ENCODE data around the gene SLC6A3.

Gene SLC6A3

DNA sequence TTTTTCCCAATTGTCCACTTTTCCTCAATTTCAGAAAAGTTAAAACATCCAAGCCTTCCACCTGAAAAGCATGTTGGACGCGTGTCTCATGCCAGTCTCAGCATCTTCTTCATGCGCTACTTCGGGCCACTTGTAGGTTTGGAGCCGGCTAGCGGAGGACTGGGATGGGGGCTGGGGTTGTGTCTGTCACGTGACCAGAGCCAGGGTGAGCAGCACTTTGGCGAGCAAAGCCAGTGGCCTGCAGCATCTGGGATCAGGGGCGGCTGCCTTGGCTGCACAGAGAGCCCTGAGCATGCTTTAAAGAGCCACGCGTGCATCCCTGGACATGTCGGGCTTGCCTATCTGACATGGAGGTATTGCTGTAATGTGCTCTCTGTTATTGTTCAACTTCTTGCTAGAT is 41.2 kb downstream of the SLC6A3 start:
- no peak for DNase-seq
- in situ Hi-C loops (cut with HindIII; ENCODE audit: low pct_ligation_motif_present, low pct_unique_long_range_greater_than_20kb, low sequenced_read_pairs) = no loop called here

- no peak for DNase-seq
- in situ Hi-C loops (cut with HindIII; ENCODE audit: low pct_ligation_motif_present, low pct_unique_long_range_greater_than_20kb, low sequenced_read_pairs) = no loop called here
Observed at GRCh38 chr5:1402611-1403255, 42.5 kb downstream of the SLC6A3 start.

DNA sequence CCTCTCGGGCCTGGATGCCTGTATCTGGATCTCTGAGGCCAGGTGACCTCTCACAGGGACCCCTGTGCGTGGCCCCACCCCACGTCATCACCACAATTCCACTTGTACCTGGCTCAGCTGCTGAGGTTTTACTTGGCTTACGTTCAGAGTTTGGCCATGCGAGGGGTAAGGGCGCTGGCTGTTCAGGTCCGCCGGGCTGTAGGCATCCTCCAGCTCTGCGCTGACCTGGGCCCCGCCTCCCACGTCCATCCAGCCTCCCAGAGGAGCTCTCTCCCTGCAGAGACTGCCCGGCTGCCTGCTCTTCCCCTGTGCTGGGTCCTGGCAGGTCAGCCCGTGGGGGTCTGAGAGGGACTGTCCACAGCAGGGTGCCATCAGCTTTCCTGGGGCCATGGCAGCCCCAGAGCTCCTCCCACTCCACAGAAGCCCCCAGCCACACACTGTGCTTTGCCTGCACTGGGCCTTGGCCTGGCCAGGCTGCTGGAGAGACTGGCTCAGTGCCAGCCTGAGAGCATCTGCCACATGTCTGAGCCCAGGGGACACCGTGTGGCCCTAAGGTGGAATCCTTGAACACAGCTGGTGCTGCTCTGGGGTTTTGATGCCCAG is 43.6 kb downstream of the SLC6A3 start:
- no peak for DNase-seq
- in situ Hi-C loops (cut with HindIII; ENCODE audit: low pct_ligation_motif_present, low pct_unique_long_range_greater_than_20kb, low sequenced_read_pairs) = no loop called here

DNA sequence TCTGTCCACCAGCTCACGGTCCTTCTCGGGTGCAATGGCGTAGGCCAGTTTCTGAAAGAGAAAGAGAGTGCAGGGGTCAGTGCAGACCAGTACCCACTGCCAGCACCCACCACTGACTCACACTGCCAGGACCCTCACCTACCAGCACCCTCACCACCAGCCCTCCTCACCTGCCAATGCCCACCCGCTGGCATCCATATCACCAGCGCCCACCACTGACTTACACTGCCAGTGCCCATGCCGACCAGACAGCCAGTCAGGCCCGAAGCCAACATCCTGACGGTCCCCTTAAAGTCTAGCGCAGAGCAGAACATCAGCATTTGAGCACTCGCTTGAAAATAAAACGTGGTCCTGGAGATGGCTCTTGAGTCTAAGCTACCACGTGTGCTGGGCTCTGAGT is 44.3 kb downstream of the SLC6A3 start:
- in situ Hi-C loops (cut with HindIII; ENCODE audit: low pct_ligation_motif_present, low pct_unique_long_range_greater_than_20kb, low sequenced_read_pairs) = no loop called here

GRCh38 chr5:1400211-1400855 is 44.9 kb downstream of the SLC6A3 start:
- in situ Hi-C loops (cut with HindIII; ENCODE audit: low pct_ligation_motif_present, low pct_unique_long_range_greater_than_20kb, low sequenced_read_pairs) = no loop called here
- DNase-seq = no peak

More for the DNA sequence above, 44.3 kb downstream of the SLC6A3 start:
- DNase-seq = no peak

GRCh38 chr5:1399737-1400136 is 45.5 kb downstream of the SLC6A3 start:
- no peak for DNase-seq
- in situ Hi-C loops (cut with HindIII; ENCODE audit: low pct_ligation_motif_present, low pct_unique_long_range_greater_than_20kb, low sequenced_read_pairs) = no loop called here

GRCh38 chr5:1396293-1396816 is 48.9 kb downstream of the SLC6A3 start:
- in situ Hi-C loops (cut with HindIII; ENCODE audit: low pct_ligation_motif_present, low pct_unique_long_range_greater_than_20kb, low sequenced_read_pairs) = no loop called here
- DNase-seq = no peak

DNA sequence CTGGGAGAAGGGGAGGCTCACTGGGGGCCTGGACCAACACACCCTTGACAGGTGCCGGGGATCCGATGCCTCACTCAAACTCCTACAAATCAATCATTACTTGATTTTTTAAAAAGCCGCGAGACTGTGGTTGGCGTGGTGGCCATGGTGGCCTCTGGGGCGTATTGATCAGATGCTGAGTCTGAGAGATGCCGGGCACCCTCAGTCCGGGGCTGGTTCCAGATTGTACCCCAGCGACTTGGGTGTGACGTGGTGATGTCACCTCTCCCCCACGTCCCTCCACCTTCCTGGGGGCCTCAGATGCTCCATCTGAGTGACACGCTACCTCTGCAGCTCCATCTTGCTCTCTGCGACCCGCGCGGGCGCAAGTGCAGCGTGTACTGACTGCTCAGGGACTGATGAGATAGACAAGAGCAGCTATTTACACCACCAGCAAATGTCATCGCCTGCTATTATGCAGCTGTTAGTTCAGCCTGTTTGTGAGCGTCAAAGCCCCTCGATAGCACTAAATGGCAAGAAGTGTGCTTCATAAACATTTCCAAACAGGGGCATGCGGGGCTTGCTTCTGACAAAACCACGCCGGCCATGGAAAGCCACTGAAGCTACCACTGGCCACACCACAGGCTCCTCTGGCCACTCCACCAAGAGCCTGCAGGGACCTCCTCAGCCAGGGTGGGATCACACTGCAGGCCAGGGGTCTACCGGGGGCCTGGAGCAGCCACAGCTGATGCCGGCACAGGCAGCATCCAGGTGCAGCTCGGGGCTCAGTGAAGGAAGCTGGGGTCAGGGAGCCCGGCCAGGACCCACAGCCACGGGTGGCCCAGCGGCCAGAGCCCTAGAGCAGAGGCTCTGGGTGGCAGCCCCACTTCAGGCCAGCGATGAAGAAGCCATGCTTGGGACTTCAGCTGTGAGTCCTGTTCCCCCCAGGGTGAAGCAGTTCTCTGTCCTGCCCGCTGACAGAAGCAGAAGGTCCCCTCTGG is 50.1 kb downstream of the SLC6A3 start:
- in situ Hi-C loops (cut with HindIII; ENCODE audit: low pct_ligation_motif_present, low pct_unique_long_range_greater_than_20kb, low sequenced_read_pairs) = no loop called here

DNA sequence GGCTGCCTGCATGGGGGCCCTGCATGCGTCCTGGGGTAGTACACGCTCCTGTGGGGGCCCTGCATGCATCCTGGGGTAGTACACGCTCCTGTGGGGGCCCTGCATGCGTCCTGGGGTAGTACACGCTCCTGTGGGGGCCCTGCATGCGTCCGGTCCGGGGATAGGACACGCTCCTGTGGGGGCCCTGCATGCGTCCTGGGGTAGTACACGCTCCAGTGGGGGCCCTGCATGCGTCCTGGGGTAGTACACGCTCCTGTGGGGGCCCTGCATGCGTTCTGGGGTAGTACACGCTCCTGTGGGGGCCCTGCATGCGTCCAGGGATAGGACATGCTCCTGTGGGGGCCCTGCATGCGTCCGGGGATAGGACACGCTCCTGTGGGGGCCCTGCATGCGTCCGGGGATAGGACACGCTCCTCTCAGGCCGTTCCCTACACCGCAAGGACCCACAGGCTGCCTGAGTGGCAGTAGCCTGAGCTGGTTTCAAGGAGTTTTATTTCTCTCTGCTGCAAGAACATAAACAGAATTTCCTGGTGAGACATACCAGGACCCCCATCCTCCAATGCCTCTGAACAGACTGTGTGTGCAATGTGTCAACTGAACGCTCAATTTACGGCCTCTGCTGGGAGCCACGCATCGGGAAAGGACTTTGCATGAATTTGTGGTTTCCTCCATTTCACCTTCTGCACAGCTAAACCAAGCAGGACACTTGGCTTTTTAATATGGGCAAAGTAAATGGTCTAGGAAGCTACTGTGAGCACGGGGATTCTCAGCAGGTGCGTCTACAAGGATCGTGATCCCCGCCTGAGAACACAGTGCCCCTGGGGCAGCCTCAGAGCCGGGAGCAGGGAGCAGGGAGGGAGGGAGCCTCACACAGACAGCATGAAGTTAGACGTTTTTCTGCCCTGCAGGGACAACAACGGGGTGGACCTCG is 51.4 kb downstream of the SLC6A3 start:
- in situ Hi-C loops (cut with HindIII; ENCODE audit: low pct_ligation_motif_present, low pct_unique_long_range_greater_than_20kb, low sequenced_read_pairs) = no loop called here
- no peak for DNase-seq

More for the DNA sequence above, 50.1 kb downstream of the SLC6A3 start:
- DNase-seq = no peak

DNA sequence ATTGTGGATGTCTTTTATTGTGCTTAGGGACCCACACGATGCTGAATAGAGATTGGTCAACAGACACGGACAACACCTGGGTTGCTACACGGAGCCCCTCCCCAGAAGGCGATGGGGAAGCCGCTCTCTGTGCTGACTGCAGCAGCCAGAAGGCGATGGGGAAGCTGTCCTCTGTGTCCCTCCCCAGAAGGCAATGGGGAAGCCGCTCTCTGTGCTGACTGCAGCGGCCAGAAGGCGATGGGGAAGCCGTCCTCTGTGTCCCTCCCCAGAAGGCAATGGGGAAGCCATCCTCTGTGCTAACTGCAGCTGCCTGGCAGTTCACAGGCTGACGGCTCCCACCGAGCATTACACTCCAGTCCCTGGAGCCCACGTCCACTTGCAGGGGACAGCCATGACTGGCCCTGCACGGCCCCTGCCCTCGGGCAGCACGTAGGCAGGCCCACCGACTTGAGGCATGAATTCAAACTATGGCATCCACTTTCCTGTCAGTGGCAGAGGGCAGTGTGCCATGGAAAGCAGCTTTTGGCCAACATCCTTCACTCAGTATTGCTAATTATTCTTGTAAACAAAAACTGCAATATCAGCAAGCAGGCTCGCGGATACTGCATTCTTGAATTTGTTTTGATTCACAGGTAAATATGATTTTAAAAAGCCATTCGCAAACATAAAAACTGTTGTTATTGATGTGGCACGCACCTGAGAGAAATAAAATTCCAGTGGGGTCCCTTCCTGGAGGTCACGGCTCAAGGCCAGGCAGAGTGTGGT is 52.3 kb downstream of the SLC6A3 start:
- in situ Hi-C loops (cut with HindIII; ENCODE audit: low pct_ligation_motif_present, low pct_unique_long_range_greater_than_20kb, low sequenced_read_pairs) = no loop called here

GRCh38 chr5:1392261-1392660 is 53.0 kb downstream of the SLC6A3 start:
- DNase-seq = no peak
- in situ Hi-C loops (cut with HindIII; ENCODE audit: low pct_ligation_motif_present, low pct_unique_long_range_greater_than_20kb, low sequenced_read_pairs) = no loop called here

More for the DNA sequence above, 52.3 kb downstream of the SLC6A3 start:
- no peak for DNase-seq

- in situ Hi-C loops (cut with HindIII; ENCODE audit: low pct_ligation_motif_present, low pct_unique_long_range_greater_than_20kb, low sequenced_read_pairs) = no loop called here
- DNase-seq = no peak
Observed at GRCh38 chr5:1391691-1392090, 53.5 kb downstream of the SLC6A3 start.

DNA sequence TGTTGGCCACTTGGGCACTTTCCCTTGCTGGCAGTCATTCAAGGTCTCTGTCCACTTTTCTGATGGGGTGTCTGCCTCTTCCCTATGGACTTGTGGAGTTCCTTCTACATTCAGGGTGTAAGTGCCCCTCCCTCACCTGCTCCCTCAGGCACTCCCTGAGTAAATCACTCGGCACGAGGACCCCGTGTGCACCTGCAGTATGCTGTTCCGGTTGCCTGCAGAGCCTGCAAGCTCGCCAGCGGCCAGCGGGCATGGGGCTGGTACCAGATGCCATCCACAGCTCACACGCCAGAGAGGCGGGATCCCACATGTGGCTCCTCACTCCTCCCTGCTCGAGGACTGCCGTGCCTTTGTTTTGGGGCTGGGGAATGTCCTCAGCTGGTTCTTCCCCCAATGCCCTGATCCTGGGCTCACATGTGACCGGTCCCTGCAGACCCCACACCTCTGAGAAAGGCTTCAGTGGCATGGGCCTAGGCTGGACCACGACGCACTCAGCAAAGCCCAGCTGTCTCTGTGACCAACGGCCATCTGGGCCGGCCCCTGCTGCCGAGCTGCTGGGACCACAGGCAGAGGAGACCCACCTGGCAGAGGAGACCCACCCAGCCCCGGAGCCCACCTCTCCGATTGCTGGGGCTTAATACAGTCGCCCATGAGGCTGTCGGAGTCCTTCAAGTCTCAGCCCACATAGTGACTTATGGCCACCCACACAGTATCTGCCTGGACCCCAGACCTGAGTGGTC is 54.2 kb downstream of the SLC6A3 start:
- in situ Hi-C loops (cut with HindIII; ENCODE audit: low pct_ligation_motif_present, low pct_unique_long_range_greater_than_20kb, low sequenced_read_pairs) = no loop called here
- no peak for DNase-seq

- in situ Hi-C loops (cut with HindIII; ENCODE audit: low pct_ligation_motif_present, low pct_unique_long_range_greater_than_20kb, low sequenced_read_pairs) = no loop called here
Observed at GRCh38 chr5:1390333-1390732, 54.9 kb downstream of the SLC6A3 start.

DNA sequence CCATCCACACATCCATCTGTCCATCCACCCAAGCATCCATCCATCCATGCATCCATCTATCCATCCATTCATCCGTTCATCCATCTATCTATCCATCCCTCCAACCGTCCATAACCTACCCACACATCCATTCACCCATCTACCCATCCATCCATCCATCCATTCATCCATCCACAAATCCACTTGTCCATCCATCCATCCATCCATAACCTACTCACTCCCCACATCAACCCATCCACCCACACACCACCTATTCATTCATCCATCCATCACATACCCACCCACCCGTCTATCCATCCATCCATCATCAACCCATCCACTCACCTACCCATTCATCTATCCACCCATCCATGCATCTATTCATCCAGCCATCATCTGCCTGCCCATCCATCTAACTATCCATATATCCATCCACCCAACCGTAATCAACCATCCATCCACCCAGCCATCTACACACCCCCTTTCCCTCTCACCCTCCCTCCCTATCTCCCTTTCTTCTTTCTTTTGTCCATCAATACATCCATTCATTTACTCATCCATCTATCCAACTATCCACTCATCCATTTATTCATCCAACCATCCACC is 56.8 kb downstream of the SLC6A3 start:
- in situ Hi-C loops (cut with HindIII; ENCODE audit: low pct_ligation_motif_present, low pct_unique_long_range_greater_than_20kb, low sequenced_read_pairs) = no loop called here
- no peak for DNase-seq

More at GRCh38 chr5:1390333-1390732, 54.9 kb downstream of the SLC6A3 start:
- DNase-seq = no peak

DNA sequence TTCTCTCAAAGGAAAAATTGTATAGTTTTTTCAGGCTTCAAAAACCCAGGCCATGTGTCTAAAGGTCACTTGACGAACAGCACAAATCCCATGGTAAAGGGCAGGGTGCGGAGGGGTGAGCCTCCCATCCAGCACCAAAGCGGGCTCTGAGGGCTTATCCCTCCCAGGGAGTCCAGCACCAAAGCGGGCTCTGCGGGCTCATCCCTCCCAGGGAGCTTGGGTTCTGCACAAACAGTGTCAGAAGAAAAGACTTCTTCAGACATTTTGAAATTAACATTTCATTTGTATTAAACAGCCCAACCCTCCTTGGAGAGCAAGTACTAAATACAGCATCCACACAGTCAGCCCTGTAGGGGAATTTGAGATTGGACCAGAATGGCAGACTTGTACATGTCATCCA is 57.4 kb downstream of the SLC6A3 start:
- in situ Hi-C loops (cut with HindIII; ENCODE audit: low pct_ligation_motif_present, low pct_unique_long_range_greater_than_20kb, low sequenced_read_pairs) = no loop called here

More for the DNA sequence above, 57.4 kb downstream of the SLC6A3 start:
- no peak for DNase-seq

Data from ACHN (cell line).